ENCODE data around the gene TAB3.

DNA sequence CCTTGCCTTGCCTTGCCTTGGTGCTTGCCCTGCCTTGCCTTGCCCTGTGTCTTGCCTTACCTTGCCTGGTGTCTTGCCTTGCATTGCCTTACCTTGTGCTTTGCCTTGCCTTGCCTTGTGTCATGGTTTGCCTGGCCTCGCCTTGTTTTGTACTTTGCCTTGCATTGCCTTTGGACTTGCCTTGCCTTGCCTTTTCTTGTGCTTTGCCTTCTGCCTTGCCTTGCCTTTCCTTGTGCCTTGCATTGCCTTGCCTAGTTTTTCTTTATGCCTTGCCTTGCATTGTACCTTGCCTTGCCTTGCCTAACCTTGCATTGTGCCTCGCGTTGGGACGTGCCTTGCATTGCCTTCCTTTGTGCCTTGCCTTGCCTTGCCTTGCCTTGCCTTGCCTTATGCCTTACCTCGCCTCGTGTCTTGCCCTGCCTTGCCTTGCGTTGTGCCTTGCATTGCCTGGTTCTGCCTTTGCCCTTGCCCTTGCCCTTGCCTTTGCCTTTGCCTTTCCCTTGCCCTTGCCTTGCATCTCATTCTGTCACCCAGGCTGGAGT lies 82.8 kb downstream of the TAB3 start:
- TF ChIP-seq, protein P1, sequence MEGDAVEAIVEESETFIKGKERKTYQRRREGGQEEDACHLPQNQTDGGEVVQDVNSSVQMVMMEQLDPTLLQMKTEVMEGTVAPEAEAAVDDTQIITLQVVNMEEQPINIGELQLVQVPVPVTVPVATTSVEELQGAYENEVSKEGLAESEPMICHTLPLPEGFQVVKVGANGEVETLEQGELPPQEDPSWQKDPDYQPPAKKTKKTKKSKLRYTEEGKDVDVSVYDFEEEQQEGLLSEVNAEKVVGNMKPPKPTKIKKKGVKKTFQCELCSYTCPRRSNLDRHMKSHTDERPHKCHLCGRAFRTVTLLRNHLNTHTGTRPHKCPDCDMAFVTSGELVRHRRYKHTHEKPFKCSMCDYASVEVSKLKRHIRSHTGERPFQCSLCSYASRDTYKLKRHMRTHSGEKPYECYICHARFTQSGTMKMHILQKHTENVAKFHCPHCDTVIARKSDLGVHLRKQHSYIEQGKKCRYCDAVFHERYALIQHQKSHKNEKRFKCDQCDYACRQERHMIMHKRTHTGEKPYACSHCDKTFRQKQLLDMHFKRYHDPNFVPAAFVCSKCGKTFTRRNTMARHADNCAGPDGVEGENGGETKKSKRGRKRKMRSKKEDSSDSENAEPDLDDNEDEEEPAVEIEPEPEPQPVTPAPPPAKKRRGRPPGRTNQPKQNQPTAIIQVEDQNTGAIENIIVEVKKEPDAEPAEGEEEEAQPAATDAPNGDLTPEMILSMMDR (IDR thresholded peaks at IDR 0.05; ENCODE audit: low read length) = no peak
- TF ChIP-seq EZH2phosphoT487 (IDR thresholded peaks at IDR 0.05; ENCODE audit: low read length) = no peak
